Keratinocyte (primary cell): Measurements from ENCODE around the gene CTIF.

ENCODE experiments used
- CTCF ChIP-seq, 3 experiments: IDR thresholded peaks in 1 of 3; conservative IDR thresholded peaks in 1 of 3; optimal IDR thresholded peaks in 1 of 3; 2 replicates in 2 of 3; 3 replicates in 1 of 3; pipeline versions ENCODE3 to v1.5.1; 2011; ENCODE audit warnings: low read length in 3 of 3, mild to moderate bottlenecking in 3 of 3, moderate library complexity in 2 of 3, control low read depth in 1 of 3, inconsistent platforms in 1 of 3; ENCODE audit not compliant: insufficient read depth in 2 of 3; ENCODE audit errors: extremely low read depth in 1 of 3
- EZH2 ChIP-seq: IDR thresholded peaks from one replicate; pipeline ENCODE4 v1.6.1; 2012; ENCODE audit warnings: inconsistent platforms, mild to moderate bottlenecking, low read length, moderate library complexity

DNA sequence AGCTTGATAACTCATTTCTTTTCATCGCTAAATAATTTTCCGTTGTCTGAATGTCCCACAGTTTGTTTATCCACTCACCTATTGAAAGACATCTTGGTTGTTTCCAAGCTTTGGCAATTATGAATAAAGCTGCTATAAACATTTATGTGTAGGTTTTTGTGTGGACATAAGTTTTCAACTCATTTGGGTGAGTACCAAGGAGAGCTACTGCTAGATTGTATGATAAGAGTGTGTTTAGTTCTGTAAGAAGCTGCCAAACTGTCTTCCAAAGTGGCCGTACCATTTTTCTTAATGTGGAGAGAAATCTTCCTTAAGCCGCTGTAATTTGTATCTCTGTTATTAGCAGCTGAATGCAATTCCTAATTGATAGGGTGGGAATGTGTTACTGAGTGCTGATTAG, 11.4 kb upstream of the CTIF start:
- TF ChIP-seq CTCF (optimal IDR thresholded peaks at IDR 0.05 in 1 of 3, IDR thresholded peaks at IDR 0.05 in 1 of 3, conservative IDR thresholded peaks at IDR 0.05 in 1 of 3; ENCODE audit: extremely low read depth in 1 of 3, insufficient read depth in 2 of 3, low read length in 3 of 3) (no peak), EZH2 (no peak)
